ENCODE measurements around the gene ABCB6. TPM values are rescaled to one million over a fixed set of nuclear protein-coding genes. Genes with fewer than 3 reads are reported as not detected.
"Not testable (repeated sequence)": the region's sequence is repeated elsewhere in the genome, so short reads cannot be mapped to it uniquely, and the experiment has no call there.

ABCB6 gene
- total RNA-seq, 1 donor, result 28.2 TPM

DNA sequence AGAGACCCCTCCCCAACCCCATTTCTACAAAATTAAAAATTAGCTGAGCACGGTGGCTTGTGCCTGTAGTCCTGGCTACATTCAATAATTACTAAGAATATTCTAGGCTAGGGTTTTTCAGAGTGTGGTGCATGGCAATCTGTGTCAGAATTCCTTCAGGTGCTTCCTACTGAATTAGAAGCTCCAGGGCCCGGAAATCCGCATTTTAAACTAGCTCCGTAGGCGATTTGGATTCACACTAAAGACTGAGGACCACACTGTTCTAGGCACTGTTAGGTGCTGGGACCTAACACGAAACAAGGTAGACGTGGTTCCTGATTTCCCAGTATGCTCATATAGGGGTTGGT is 12.8 kb downstream of the ABCB6 start:
- Histone ChIP-seq H3K9me3 (ENCODE audit: low read depth, low read length) (no peaks in the 10 kb centered on the region), H3K4me2 (ENCODE audit: insufficient read depth, low read length) (peak overlapping the region; percentile 100), H3K4me1 (ENCODE audit: insufficient read depth, low read length) (peaks cover 18% of the 10 kb centered on the region), H3K4me3 (ENCODE audit: insufficient read depth, low read length) (peak overlapping the region; percentile 80), H4K20me1 (ENCODE audit: insufficient read depth, low read length) (no peaks in the 10 kb centered on the region), H3K79me2 (ENCODE audit: insufficient read depth, low read length) (peaks cover 3% of the 10 kb centered on the region), H3K36me3 (ENCODE audit: insufficient read depth, low read length) (peaks cover 28% of the 10 kb centered on the region), H3K27ac (ENCODE audit: low read depth, low read length) (peak overlapping the region; percentile 54), H2AFZ (ENCODE audit: low read length) (peak overlapping the region; percentile 95), H3K27me3 (ENCODE audit: insufficient read depth, low read length) (no peaks in the 10 kb centered on the region)
- no peak for DNase-seq (ENCODE audit: insufficient read length, low spot score, missing footprints)
- TF ChIP-seq CTCF (IDR thresholded peaks at IDR 0.05; ENCODE audit: extremely low read depth, low read depth, low read length), result no peak

DNA sequence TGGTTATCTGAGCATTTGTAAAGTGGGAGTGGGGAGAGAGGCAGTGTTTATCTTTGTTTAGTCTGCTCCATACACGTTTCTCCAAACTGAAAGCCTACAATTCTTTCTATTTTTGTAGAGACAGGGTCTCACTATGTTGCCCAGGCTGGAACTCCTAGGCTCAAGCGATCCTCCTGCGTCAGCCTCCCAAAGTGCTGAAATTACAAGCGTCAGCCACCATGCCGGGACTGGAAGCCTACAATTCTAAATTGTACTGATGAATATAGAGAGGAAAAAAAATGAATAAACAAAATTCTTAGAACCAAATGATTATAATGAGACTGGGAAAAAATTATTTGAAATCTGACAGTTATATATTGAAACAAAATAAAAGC is 13.6 kb downstream of the ABCB6 start:
- Histone ChIP-seq H4K20me1 (ENCODE audit: insufficient read depth, low read length) (no peaks in the 10 kb centered on the region), H3K4me3 (ENCODE audit: insufficient read depth, low read length) (no peak overlapping the region), H3K27ac (ENCODE audit: low read depth, low read length) (no peak overlapping the region), H3K9me3 (ENCODE audit: low read depth, low read length) (no peaks in the 10 kb centered on the region), H3K4me2 (ENCODE audit: insufficient read depth, low read length) (no peak overlapping the region), H2AFZ (ENCODE audit: low read length) (no peak overlapping the region), H3K79me2 (ENCODE audit: insufficient read depth, low read length) (peaks cover 3% of the 10 kb centered on the region), H3K4me1 (ENCODE audit: insufficient read depth, low read length) (peaks cover 18% of the 10 kb centered on the region), H3K36me3 (ENCODE audit: insufficient read depth, low read length) (peaks cover 20% of the 10 kb centered on the region), H3K27me3 (ENCODE audit: insufficient read depth, low read length) (no peaks in the 10 kb centered on the region)
- no peak for TF ChIP-seq CTCF (IDR thresholded peaks at IDR 0.05; ENCODE audit: extremely low read depth, low read depth, low read length)
- no peak for DNase-seq (ENCODE audit: insufficient read length, low spot score, missing footprints)

DNA sequence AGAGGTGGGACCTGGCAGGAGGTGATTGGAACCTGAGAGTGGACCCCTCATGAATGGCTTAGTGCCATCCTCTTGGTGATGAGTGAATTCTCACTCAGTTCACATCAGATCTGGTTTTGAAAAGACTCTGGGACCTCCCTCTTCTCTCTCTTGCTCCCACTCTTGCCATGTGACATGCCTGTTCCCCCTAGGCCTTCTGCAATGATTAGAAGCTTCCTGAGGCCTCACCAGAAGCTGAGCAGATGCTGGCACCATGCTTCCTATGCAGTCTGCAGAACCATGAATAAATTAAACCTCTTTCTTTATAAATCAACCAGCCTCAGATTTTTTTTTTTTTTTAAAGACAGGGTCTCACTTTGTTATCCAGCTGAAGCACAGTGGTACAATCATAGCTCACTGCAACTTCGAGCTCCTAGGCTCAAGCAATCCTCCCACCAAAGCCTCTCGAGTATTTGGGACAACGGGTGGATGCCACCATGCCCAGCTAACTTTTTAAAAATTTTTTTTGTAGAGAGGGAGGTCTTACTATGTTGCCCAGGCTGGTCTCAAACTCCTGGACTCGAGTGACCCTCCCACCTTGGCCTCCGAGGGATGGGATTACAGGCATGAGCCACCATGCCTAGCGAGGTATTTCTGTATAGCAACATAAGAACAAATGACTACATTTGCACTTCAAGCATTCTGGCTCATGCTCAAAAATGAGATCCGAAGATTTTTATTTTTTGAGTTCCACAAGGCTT is 14.2 kb downstream of the ABCB6 start:
- no peak overlapping the region for H3K27ac ChIP-seq (ENCODE audit: low read depth, low read length)
- no peak for DNase-seq (ENCODE audit: insufficient read length, low spot score, missing footprints)
- no peaks in the 10 kb centered on the region for H4K20me1 ChIP-seq (ENCODE audit: insufficient read depth, low read length)

DNA sequence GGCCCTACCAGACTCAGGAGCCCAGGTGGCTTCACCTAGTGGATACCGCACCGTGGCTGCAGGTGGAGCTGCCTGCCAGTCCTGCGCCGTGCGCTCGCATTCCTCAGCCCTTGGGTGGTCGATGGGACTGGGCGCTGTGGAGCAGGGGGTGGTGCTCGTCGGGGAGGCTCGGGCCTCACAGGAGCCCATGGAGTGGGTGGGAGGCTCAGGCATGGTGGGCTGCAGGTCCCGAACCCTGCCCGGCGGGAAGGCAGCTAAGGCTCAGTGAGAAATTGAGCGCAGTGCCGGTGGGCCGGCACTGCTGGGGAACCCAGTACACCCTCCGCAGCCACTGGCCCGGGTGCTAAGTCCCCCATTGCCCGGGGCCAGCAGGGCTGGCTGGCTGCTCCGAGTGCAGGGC is 17.4 kb downstream of the ABCB6 start:
- H2AFZ ChIP-seq (ENCODE audit: low read length); H3K4me3 ChIP-seq (ENCODE audit: insufficient read depth, low read length); H3K4me1 ChIP-seq (ENCODE audit: insufficient read depth, low read length); H3K9me3 ChIP-seq (ENCODE audit: low read depth, low read length); H3K27me3 ChIP-seq (ENCODE audit: insufficient read depth, low read length); H3K27ac ChIP-seq (ENCODE audit: low read depth, low read length); H3K4me2 ChIP-seq (ENCODE audit: insufficient read depth, low read length); H4K20me1 ChIP-seq (ENCODE audit: insufficient read depth, low read length); H3K36me3 ChIP-seq (ENCODE audit: insufficient read depth, low read length); H3K79me2 ChIP-seq (ENCODE audit: insufficient read depth, low read length); DNase-seq (ENCODE audit: insufficient read length, low spot score, missing footprints): not testable (repeated sequence)

More for the DNA sequence above, 14.2 kb downstream of the ABCB6 start:
- no peak for TF ChIP-seq CTCF (IDR thresholded peaks at IDR 0.05; ENCODE audit: extremely low read depth, low read depth, low read length)
- Histone ChIP-seq H3K9me3 (ENCODE audit: low read depth, low read length) (no peaks in the 10 kb centered on the region), H3K36me3 (ENCODE audit: insufficient read depth, low read length) (peaks cover 15% of the 10 kb centered on the region), H3K4me2 (ENCODE audit: insufficient read depth, low read length) (no peak overlapping the region), H3K79me2 (ENCODE audit: insufficient read depth, low read length) (peaks cover 3% of the 10 kb centered on the region), H3K4me1 (ENCODE audit: insufficient read depth, low read length) (peaks cover 18% of the 10 kb centered on the region), H2AFZ (ENCODE audit: low read length) (no peak overlapping the region), H3K27me3 (ENCODE audit: insufficient read depth, low read length) (no peaks in the 10 kb centered on the region), H3K4me3 (ENCODE audit: insufficient read depth, low read length) (no peak overlapping the region)

DNA sequence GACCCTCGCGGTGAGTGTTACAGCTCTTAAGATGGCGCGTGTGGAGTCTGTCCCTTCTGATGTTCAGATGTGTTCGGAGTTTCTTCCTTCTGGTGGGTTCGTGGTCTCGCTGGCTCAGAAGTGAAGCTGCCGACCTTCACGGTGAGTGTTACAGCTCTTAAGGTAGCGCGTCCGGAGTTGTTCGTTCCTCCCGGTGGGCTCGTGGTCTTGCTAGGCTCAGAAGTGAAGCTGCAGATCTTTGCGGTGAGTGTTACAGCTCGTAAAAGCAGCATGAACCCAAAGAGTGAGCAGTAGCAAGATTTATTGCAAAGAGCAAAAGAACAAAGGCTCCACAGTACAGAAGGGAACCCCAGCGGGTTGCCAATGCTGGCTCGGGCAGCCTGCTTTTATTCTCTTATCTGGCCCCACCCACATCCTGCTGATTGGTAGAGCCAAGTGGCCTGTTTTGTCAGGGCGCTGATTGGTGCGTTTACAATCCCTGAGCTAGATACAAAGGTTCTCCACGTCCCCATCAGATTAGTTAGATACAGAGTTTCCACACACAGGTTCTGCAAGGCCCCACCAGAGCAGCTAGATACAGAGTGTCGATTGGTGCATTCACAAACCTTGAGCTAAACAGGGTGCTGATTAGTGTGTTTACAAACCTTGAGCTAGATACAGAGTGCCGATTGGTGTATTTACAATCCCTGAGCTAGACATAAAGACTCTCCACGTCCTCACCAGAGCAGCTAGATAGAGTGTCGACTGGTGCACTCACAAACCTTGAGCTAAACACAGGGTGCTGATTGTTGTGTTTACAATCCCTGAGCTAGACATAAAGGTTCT is 18.0 kb downstream of the ABCB6 start:
- not testable (repeated sequence) for H3K4me1 ChIP-seq (ENCODE audit: insufficient read depth, low read length); H3K79me2 ChIP-seq (ENCODE audit: insufficient read depth, low read length); H4K20me1 ChIP-seq (ENCODE audit: insufficient read depth, low read length); H3K4me2 ChIP-seq (ENCODE audit: insufficient read depth, low read length); DNase-seq (ENCODE audit: insufficient read length, low spot score, missing footprints); H3K27me3 ChIP-seq (ENCODE audit: insufficient read depth, low read length); H3K27ac ChIP-seq (ENCODE audit: low read depth, low read length); H3K4me3 ChIP-seq (ENCODE audit: insufficient read depth, low read length); H3K9me3 ChIP-seq (ENCODE audit: low read depth, low read length); H2AFZ ChIP-seq (ENCODE audit: low read length); H3K36me3 ChIP-seq (ENCODE audit: insufficient read depth, low read length)
